Lower lobe of right lung (tissue), 2 donors: ENCODE data around the gene TREML2. TPM values are rescaled to one million over a fixed set of nuclear protein-coding genes. Genes with fewer than 3 reads are reported as not detected.
A peak's percentile ranks its signal among the peaks of the same experiment; 100 is the strongest.
"Not testable (repeated sequence)": the region's sequence is repeated elsewhere in the genome, so short reads cannot be mapped to it uniquely, and the experiment has no call there.

ENCODE experiments used
- ATAC-seq, 2 donors: fragments of 200-7000 bp; cut with Tn5 transposase; one replicate each; pipeline ENCODE4 v1.9.1; 2020 to 2022; ENCODE audit warnings: mild to moderate bottlenecking in 2 of 2, moderate library complexity in 2 of 2
- DNase-seq: peaks from one replicate; pipeline ENCODE4 v3.0.0-alpha.2; 2020
- H3K27ac ChIP-seq: fragments of 200-600 bp; one replicate; pipeline ENCODE4 v1.8.0; 2022
- H3K27me3 ChIP-seq: fragments of 200-600 bp; one replicate; pipeline ENCODE4 v1.8.0; 2022; ENCODE audit warnings: low read depth
- H3K36me3 ChIP-seq: fragments of 200-600 bp; one replicate; pipeline ENCODE4 v1.8.0; 2022; ENCODE audit warnings: mild to moderate bottlenecking
- H3K4me1 ChIP-seq: fragments of 200-600 bp; one replicate; pipeline ENCODE4 v1.8.0; 2022
- H3K4me3 ChIP-seq: fragments of 200-600 bp; one replicate; pipeline ENCODE4 v1.8.0; 2022; ENCODE audit warnings: mild to moderate bottlenecking
- H3K9me3 ChIP-seq: fragments of 200-600 bp; one replicate; pipeline ENCODE4 v1.8.0; 2022
- intact Hi-C: fragments of 100-400 bp; cut with DNase I; formaldehyde crosslinking; loops from one replicate; pipeline ENCODE4 v1.11.0; 2022
- total RNA-seq: library from RNA; stranded (reverse); fragmentation: NEBNext Ultra II Directional; extraction: Animal tissue kit (Norgen Biotek cat#: 25700); gene quantifications from one replicate; pipeline ENCODE4 v1.2.1, GENCODE V29; 2021
- TF ChIP-seq, protein P1 (sequence below): fragments of 200-600 bp; IDR thresholded peaks from one replicate; pipeline ENCODE4 v1.8.0; 2022; ENCODE audit warnings: antibody characterized with exemption, mild to moderate bottlenecking
- donor health status: DM: no; HTN: yes; CAD: no; lungs with severe emphysema.

The TREML2 gene
- total RNA-seq, 1 donor from 2014 or later = 1.4 TPM

DNA sequence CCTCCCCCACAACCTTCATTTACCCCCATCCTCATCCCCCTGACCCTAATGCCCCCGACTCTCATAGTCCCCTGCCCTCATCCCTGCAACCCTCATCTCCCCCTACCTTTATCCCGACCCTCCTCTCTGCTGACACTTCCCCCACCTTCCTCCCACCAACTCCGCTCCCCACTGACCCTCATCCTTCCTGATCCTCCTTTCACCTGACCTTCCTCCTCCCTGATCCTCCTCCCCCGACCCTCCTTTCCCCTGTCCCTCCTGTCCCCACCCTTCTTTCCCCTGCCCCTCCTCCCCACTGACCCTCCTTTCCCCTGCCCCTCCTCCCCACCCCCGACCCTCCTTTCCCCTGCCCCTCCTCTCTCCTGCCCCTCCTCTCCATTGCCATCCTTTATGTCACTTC, 7.1 kb downstream of the TREML2 start:
- TF ChIP-seq, protein P1, sequence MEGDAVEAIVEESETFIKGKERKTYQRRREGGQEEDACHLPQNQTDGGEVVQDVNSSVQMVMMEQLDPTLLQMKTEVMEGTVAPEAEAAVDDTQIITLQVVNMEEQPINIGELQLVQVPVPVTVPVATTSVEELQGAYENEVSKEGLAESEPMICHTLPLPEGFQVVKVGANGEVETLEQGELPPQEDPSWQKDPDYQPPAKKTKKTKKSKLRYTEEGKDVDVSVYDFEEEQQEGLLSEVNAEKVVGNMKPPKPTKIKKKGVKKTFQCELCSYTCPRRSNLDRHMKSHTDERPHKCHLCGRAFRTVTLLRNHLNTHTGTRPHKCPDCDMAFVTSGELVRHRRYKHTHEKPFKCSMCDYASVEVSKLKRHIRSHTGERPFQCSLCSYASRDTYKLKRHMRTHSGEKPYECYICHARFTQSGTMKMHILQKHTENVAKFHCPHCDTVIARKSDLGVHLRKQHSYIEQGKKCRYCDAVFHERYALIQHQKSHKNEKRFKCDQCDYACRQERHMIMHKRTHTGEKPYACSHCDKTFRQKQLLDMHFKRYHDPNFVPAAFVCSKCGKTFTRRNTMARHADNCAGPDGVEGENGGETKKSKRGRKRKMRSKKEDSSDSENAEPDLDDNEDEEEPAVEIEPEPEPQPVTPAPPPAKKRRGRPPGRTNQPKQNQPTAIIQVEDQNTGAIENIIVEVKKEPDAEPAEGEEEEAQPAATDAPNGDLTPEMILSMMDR = no peak
- Histone ChIP-seq H3K4me1 (no peaks in the 10 kb centered on the region), H3K36me3 (no peaks in the 10 kb centered on the region), H3K9me3 (peaks cover 5% of the 10 kb centered on the region), H3K27ac (no peak overlapping the region), H3K4me3 (no peak overlapping the region), H3K27me3 (peaks cover 2% of the 10 kb centered on the region)
- intact Hi-C loops = no loop called here
- no peak for ATAC-seq
- DNase-seq = no peak

GRCh38 chr6:41193171-41193734, 7.7 kb downstream of the TREML2 start:
- ATAC-seq (no peak), DNase-seq (no peak)
- TF ChIP-seq, protein P1 = no peak
- H3K4me3 ChIP-seq = no peak overlapping the region
- peaks cover 2% of the 10 kb centered on the region for H3K27me3 ChIP-seq
- no peaks in the 10 kb centered on the region for H3K36me3 ChIP-seq
- no peaks in the 10 kb centered on the region for H3K4me1 ChIP-seq
- intact Hi-C loops = no loop called here
- H3K9me3 ChIP-seq = peaks cover 5% of the 10 kb centered on the region
- no peak overlapping the region for H3K27ac ChIP-seq

GRCh38 chr6:41191569-41191968, 9.4 kb downstream of the TREML2 start:
- intact Hi-C loops = no loop called here
- H3K4me1 ChIP-seq = no peaks in the 10 kb centered on the region
- H3K27me3 ChIP-seq = peaks cover 8% of the 10 kb centered on the region
- H3K27ac ChIP-seq = no peak overlapping the region
- no peaks in the 10 kb centered on the region for H3K36me3 ChIP-seq
- peaks cover 5% of the 10 kb centered on the region for H3K9me3 ChIP-seq
- TF ChIP-seq, protein P1 = peak; percentile 64
- peak; percentile 78 for DNase-seq
- ATAC-seq = peak; percentile 73 to 89
- H3K4me3 ChIP-seq = no peak overlapping the region

GRCh38 chr6:41190791-41191190, 10.2 kb downstream of the TREML2 start:
- intact Hi-C loops = no loop called here
- DNase-seq = no peak
- no peaks in the 10 kb centered on the region for H3K36me3 ChIP-seq
- H3K9me3 ChIP-seq = peaks cover 5% of the 10 kb centered on the region
- no peak for ATAC-seq
- TF ChIP-seq, protein P1 = no peak
- H3K27me3 ChIP-seq = peaks cover 8% of the 10 kb centered on the region
- H3K27ac ChIP-seq = no peak overlapping the region
- no peaks in the 10 kb centered on the region for H3K4me1 ChIP-seq
- H3K4me3 ChIP-seq = no peak overlapping the region

DNA sequence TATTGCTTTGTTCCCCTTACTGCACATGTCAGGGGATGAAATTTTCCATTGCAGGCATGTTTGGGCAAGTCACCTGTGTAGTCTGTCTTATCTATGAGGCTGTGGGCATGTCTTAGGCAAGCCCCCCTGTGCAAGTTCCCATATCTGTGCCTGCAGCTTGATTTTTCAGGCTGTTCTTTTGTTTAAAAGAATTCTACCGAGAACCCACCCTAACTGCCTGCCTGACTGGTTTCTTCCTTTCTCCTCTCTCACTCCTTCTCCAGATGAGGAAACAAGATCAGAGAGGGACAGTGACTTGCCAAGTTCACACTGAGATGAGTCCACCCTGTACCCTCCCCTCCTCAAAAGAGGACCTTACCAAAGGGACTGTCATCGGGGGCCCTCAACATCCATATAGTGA, 11.0 kb downstream of the TREML2 start:
- Histone ChIP-seq H3K36me3 (no peaks in the 10 kb centered on the region), H3K27me3 (peaks cover 8% of the 10 kb centered on the region), H3K4me1 (no peaks in the 10 kb centered on the region), H3K27ac (no peak overlapping the region), H3K4me3 (no peak overlapping the region), H3K9me3 (peaks cover 5% of the 10 kb centered on the region)
- TF ChIP-seq, protein P1 = no peak
- no peak for DNase-seq
- no peak for ATAC-seq
- intact Hi-C loops = no loop called here

- H3K4me3 ChIP-seq, DNase-seq, H3K27me3 ChIP-seq, ATAC-seq, H3K9me3 ChIP-seq, H3K27ac ChIP-seq, intact Hi-C loops, H3K4me1 ChIP-seq, H3K36me3 ChIP-seq: not testable (repeated sequence)
These were observed 11.9 kb downstream of the TREML2 start for GRCh38 chr6:41189046-41189445.
